Adrenal gland (tissue), 5 donors: ENCODE data around the gene STEAP3.

ENCODE experiments used
- CTCF ChIP-seq, 6 experiments: fragments of 450-650 bp in 4 of 6; fragments of 200-600 bp in 2 of 6; sonication (generic) in 1 of 6; IDR thresholded peaks; 1 replicate in 5 of 6; 2 replicates in 1 of 6; pipeline versions ENCODE4 v1.5.1 to v1.8.0; 2016 to 2021; ENCODE audit warnings: antibody characterized with exemption in 6 of 6, mild to moderate bottlenecking in 2 of 6, moderate library complexity in 1 of 6
- POLR2A ChIP-seq, 2 donors: fragments of 450-650 bp; IDR thresholded peaks; one replicate each; pipeline ENCODE4 v1.6.1; 2017; ENCODE audit warnings: antibody characterized with exemption in 2 of 2, mild to moderate bottlenecking in 2 of 2, moderate library complexity in 1 of 2
- donor health status: DM: no; HTN: no; CAD: no.

DNA sequence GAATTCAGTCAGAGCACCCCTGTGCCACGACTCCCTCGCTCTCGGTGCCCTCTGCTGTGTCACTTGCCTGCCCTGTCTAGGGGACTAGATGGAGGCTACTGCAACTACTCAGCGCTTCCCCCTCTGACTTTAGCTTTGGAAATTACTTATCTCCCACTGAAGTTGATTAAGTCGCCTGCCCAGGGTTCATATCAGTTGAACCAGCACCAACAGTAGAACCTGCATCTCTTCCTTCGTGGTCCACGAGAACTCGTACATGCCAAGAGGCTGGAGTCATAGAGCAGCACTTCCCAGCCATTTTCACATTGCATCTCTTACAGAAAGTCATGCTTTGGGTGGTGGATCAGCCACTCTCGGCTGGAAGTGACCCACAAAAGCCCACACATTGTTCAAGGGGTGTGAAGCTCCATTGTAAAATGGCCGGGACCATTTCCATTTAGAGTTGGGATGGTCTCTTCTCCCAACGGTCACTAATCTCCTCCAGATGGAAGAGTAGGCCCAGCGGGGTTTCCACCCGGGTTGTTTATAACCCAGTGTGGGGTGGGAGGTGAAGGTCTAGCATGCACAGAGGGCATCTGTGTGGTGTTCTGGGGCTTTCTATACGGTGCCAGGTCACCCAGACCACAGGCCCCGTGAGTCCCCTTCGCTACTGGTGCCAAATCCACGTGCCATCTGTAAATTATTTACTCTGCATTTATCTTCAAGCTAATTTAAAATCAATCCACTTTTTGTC lies 38.0 kb downstream of the STEAP3 start:
- TF ChIP-seq CTCF (IDR thresholded peaks at IDR 0.05) (no peak), POLR2A (IDR thresholded peaks at IDR 0.05) (no peak)
